HepG2 (cell line): Measurements from ENCODE around the gene CCND1. TPM values are rescaled to one million over a fixed set of nuclear protein-coding genes. Genes with fewer than 3 reads are reported as not detected.

Experiments used
- ATAC-seq: fragments of 200-7000 bp; cut with Tn5 transposase; 3 replicates; pipeline ENCODE4 v1.9.1; 2020; ENCODE audit warnings: mild to moderate bottlenecking, moderate library complexity
- BruUV-seq: library from RNA; stranded (reverse); fragments of 400-500 nt; replicated peaks from 2 replicates; lab custom pipeline; 2021; lab: Mats Ljungman, UMichigan
- CTCF ChIA-PET: fragments of 300-600 bp; formaldehyde crosslinking; extraction: SDS; loops from one replicate; lab custom pipeline; 2021; ENCODE audit warnings: low total read pairs, inconsistent platforms, low intra/inter-chr PET ratio; lab: Yijun Ruan, JAX
- POLR2A ChIA-PET: fragments of 350-600 bp; sonication (Branson Sonifier 250); formaldehyde crosslinking; loops from one replicate; lab custom pipeline; 2020; ENCODE audit warnings: antibody characterized with exemption, inconsistent platforms; lab: Yijun Ruan, JAX
- DNase-seq: peaks from one replicate; pipeline ENCODE4 v3.0.0-alpha.2; 2015; ENCODE audit warnings: low spot score
- FAIRE-seq: peaks from 3 replicates; lab custom pipeline; 2011; peaks lifted over from hg19 to GRCh38; lab: Jason Lieb, UNC
- H2AFZ ChIP-seq: one replicate; pipeline ENCODE4 v1.6.1; 2011; ENCODE audit warnings: low read length, inconsistent platforms
- H3K27ac ChIP-seq: fragments of 300-600 bp; 3 replicates; pipeline ENCODE4 v1.8.0; 2011; ENCODE audit warnings: mixed run types, mild to moderate bottlenecking, mixed read lengths, low read length, inconsistent platforms; ENCODE audit not compliant: insufficient read depth; ENCODE audit errors: extremely low read length
- H3K27me3 ChIP-seq, 2 experiments: fragments of 200-600 bp in 1 of 2; 2 replicates in 1 of 2; 3 replicates in 1 of 2; pipeline versions ENCODE4 v1.6.0 to v1.8.0; 2011; ENCODE audit warnings: low read length in 2 of 2, mild to moderate bottlenecking in 2 of 2, moderate library complexity in 2 of 2, inconsistent platforms in 1 of 2; ENCODE audit not compliant: insufficient read depth in 2 of 2, control insufficient read depth in 1 of 2
- H3K36me3 ChIP-seq, 2 experiments: fragments of 200-600 bp in 1 of 2; replicated peaks in 1 of 2; 2 replicates in 1 of 2; 3 replicates in 1 of 2; pipeline versions ENCODE4 v1.5.1 to v1.8.0; 2011; ENCODE audit warnings: low read length in 2 of 2, inconsistent platforms in 1 of 2; ENCODE audit not compliant: insufficient read depth in 2 of 2, control insufficient read depth in 1 of 2
- H3K4me1 ChIP-seq: 2 replicates; pipeline ENCODE4 v1.5.1; 2012; ENCODE audit warnings: low read length, inconsistent platforms; ENCODE audit not compliant: insufficient read depth
- H3K4me2 ChIP-seq: 2 replicates; pipeline ENCODE4 v1.6.0; 2011; ENCODE audit warnings: low read depth, low read length, inconsistent platforms
- H3K4me3 ChIP-seq, 3 experiments: fragments of 200-600 bp in 1 of 3; sonication (generic), shearing (Covaris generic) in 1 of 3; replicated peaks in 1 of 3; 2 replicates each; pipeline ENCODE4 v1.5.1; 2011 to 2016; ENCODE audit warnings: low read length in 3 of 3, inconsistent platforms in 2 of 3, low read depth in 2 of 3, mild to moderate bottlenecking in 2 of 3, control low read depth in 1 of 3, mixed read lengths in 1 of 3; ENCODE audit not compliant: insufficient read depth in 1 of 3
- H3K79me2 ChIP-seq: one replicate; pipeline ENCODE4 v1.6.1; 2011; ENCODE audit warnings: low read length, inconsistent platforms; ENCODE audit not compliant: insufficient read depth
- H3K9ac ChIP-seq: 2 replicates; pipeline ENCODE4 v1.6.0; 2011; ENCODE audit warnings: mild to moderate bottlenecking, low read depth, low read length, inconsistent platforms; ENCODE audit not compliant: insufficient read depth
- H3K9me3 ChIP-seq: 2 replicates; pipeline ENCODE4 v1.5.1; 2012; ENCODE audit warnings: mild to moderate bottlenecking, low read length
- H4K20me1 ChIP-seq: 2 replicates; pipeline ENCODE4 v1.6.0; 2011; ENCODE audit warnings: inconsistent platforms, mild to moderate bottlenecking, low read length, moderate library complexity; ENCODE audit not compliant: insufficient read depth
- AGO2 ChIP-seq: fragments of 200-400 bp; formaldehyde crosslinking; optimal IDR thresholded peaks from 2 replicates; pipeline ENCODE3; 2017; ENCODE audit warnings: mild to moderate bottlenecking, low read depth, low read length, moderate library complexity
- AKNA ChIP-seq: sonication (generic); formaldehyde crosslinking; IDR thresholded peaks from 2 replicates; pipeline ENCODE4 v1.4.0; 2020; ENCODE audit warnings: missing genetic modification reagents, borderline replicate concordance
- FOXK2 ChIP-seq: fragments of 450-650 bp; IDR thresholded peaks from 2 replicates; pipeline ENCODE4 v1.6.1; 2016
- GABPB1 ChIP-seq: IDR thresholded peaks from 2 replicates; pipeline ENCODE4 v1.6.1; 2016; ENCODE audit warnings: mild to moderate bottlenecking, missing genetic modification reagents, moderate library complexity, missing compliant biosample characterization
- GPBP1L1 ChIP-seq: sonication (generic); formaldehyde crosslinking; IDR thresholded peaks from 2 replicates; pipeline ENCODE4 v1.5.0; 2020; ENCODE audit warnings: mild to moderate bottlenecking, missing genetic modification reagents
- IRF2 ChIP-seq: IDR thresholded peaks from 2 replicates; pipeline ENCODE4 v1.6.1; 2018; ENCODE audit warnings: missing genetic modification reagents, missing compliant biosample characterization
- RBFOX2 ChIP-seq: fragments of 200-400 bp; formaldehyde crosslinking; IDR thresholded peaks from 2 replicates; pipeline ENCODE4 v1.6.1; 2017; ENCODE audit warnings: low read depth, mild to moderate bottlenecking, low read length
- ZBTB42 ChIP-seq: sonication (generic); formaldehyde crosslinking; IDR thresholded peaks from 2 replicates; pipeline ENCODE4 v1.5.0; 2020; ENCODE audit warnings: mild to moderate bottlenecking, missing genetic modification reagents
- ZFP91 ChIP-seq: sonication (generic); formaldehyde crosslinking; IDR thresholded peaks from 2 replicates; pipeline ENCODE4 v1.9.0; 2022; ENCODE audit warnings: missing genetic modification reagents, mild to moderate bottlenecking, borderline replicate concordance
- ZFX ChIP-seq: sonication (generic); formaldehyde crosslinking; IDR thresholded peaks from 2 replicates; pipeline ENCODE4 v1.4.0; 2020; ENCODE audit warnings: mild to moderate bottlenecking, low read depth, missing genetic modification reagents, moderate library complexity
- ZFY ChIP-seq: sonication (generic); formaldehyde crosslinking; IDR thresholded peaks from 2 replicates; pipeline ENCODE4 v1.4.0; 2020; ENCODE audit warnings: missing genetic modification reagents
- ZIK1 ChIP-seq: sonication (generic); formaldehyde crosslinking; IDR thresholded peaks from 2 replicates; pipeline ENCODE4 v1.5.0; 2020; ENCODE audit warnings: mild to moderate bottlenecking, low read depth, missing genetic modification reagents, borderline replicate concordance
- ZMAT3 ChIP-seq: sonication (generic); formaldehyde crosslinking; conservative IDR thresholded peaks from 2 replicates; pipeline ENCODE4 v1.7.0; 2021; ENCODE audit warnings: missing genetic modification reagents
- ZNF616 ChIP-seq: sonication (generic); formaldehyde crosslinking; IDR thresholded peaks from 2 replicates; pipeline ENCODE4 v1.5.0; 2020; ENCODE audit warnings: low read depth, mild to moderate bottlenecking, missing genetic modification reagents
- ZNF713 ChIP-seq: sonication (generic); formaldehyde crosslinking; IDR thresholded peaks from 2 replicates; pipeline ENCODE4 v1.4.0; 2020; ENCODE audit warnings: mild to moderate bottlenecking, missing genetic modification reagents
- WGBS: methylation state at CpG from one replicate; pipeline ENCODE4 v1.1.6; 2017; ENCODE audit warnings: low lambda C conversion rate; 5-methylcytosine and 5-hydroxymethylcytosine counted together
- in situ Hi-C: cut with HindIII; loops from 2 replicates; pipeline ENCODE4 v1.10.0; 2017; ENCODE audit warnings: low pct_unique_long_range_greater_than_20kb; ENCODE audit not compliant: extremely low pct_ligation_motif_present
- intact Hi-C: fragments of 100-400 bp; cut with micrococcal nuclease; formaldehyde crosslinking; loops from one replicate; pipeline ENCODE4 v1.10.0; 2022; ENCODE audit not compliant: unreplicated experiment
- polyA plus RNA-seq, 8 experiments: library from polyadenylated mRNA; depleted of rRNA in 3 of 8; stranded (reverse) in 7 of 8; unstranded in 1 of 8; fragments of >200 nt; fragmentation: Illumina TruSeq in 4 of 8; extraction: Trizol in 4 of 8; gene quantifications; 2 replicates each; pipeline versions ENCODE4 v1.2.1 to v1.2.3, GENCODE V29; 2011 to 2016; ENCODE audit warnings: low read depth in 4 of 8, missing spikeins in 1 of 8, mixed read lengths in 1 of 8; ENCODE audit not compliant: insufficient read depth in 1 of 8
- total RNA-seq, 5 experiments: library from RNA; depleted of rRNA; stranded (reverse); fragments of >200 nt; fragmentation: Illumina TruSeq; extraction: Trizol; gene quantifications; 2 replicates each; pipeline ENCODE4 v1.2.3, GENCODE V29; 2016; ENCODE audit warnings: low read depth in 1 of 5

Gene CCND1
- total and polyA plus RNA-seq, 2 of the 13 experiments (the other 11 are each of a cell fraction or from before 2014, with no cell fraction given): 107 to 136 TPM

GRCh38 chr11:69642549-69642912 lies 1.6 kb downstream of the CCND1 start:
- Histone ChIP-seq H3K27ac (peak overlapping the region; percentile 87), H3K4me1 (peaks cover 27% of the 10 kb centered on the region), H3K9ac (peak overlapping the region; percentile 95), H3K36me3 (peaks cover 18 to 32% of the 10 kb centered on the region in 2 experiments), H3K4me2 (peak overlapping the region; percentile 72; the same call in 1 of the 2 replicates), H3K4me3 (peak overlapping the region; percentile 86 to 99 (median 94)), H2AFZ (no peak overlapping the region), H3K79me2 (peaks cover 31% of the 10 kb centered on the region), H3K27me3 (peaks cover 0 to 5% of the 10 kb centered on the region in 2 experiments; a peak in 1 of 5 replicates), H4K20me1 (peaks cover 36% of the 10 kb centered on the region), H3K9me3 (no peaks in the 10 kb centered on the region)
- intact Hi-C loops (loop anchor here (5.0 to 10.0 kb wide), 4 partner anchors 148 to 538 kb away; no protein-coding TSS in a partner anchor), in situ Hi-C loops (loop anchor here (5.0 to 25.0 kb wide), 3 partner anchors 205 to 350 kb away; partner anchors contain the start of gene MYEOV)
- DNase-seq (no peak), FAIRE-seq (no peak), ATAC-seq (no peak)
- BruUV-seq: no TSS peak
- TF ChIP-seq ZMAT3 (CRISPR knock-in tag): no peak
- TF ChIP-seq GABPB1 (CRISPR knock-in tag): peak; percentile 2; the same call in 1 of the 2 replicates
- peak; percentile 1; the same call in 1 of the 2 replicates for TF ChIP-seq ZFY (CRISPR knock-in tag)
- no peak for TF ChIP-seq IRF2 (CRISPR knock-in tag)
- TF ChIP-seq AGO2: peak; percentile 29
- no peak for TF ChIP-seq ZFP91 (CRISPR knock-in tag)
- TF ChIP-seq ZNF616 (CRISPR knock-in tag): no peak
- no peak for TF ChIP-seq AKNA (CRISPR knock-in tag)
- peak; percentile 5; the same call in 1 of the 2 replicates for TF ChIP-seq RBFOX2
- TF ChIP-seq ZBTB42 (CRISPR knock-in tag): no peak
- no peak for TF ChIP-seq ZNF713 (CRISPR knock-in tag)
- TF ChIP-seq FOXK2: no peak
- TF ChIP-seq ZIK1 (CRISPR knock-in tag): 0 out of 2 replicates have a peak, but pooled peaks have one; percentile 6
- TF ChIP-seq GPBP1L1 (CRISPR knock-in tag): no peak
- TF ChIP-seq ZFX (CRISPR knock-in tag): peak; percentile 2; the same call in 1 of the 2 replicates
- POLR2A ChIA-PET: interaction anchor here (0.9 to 5.5 kb wide), 10 partner anchors 13 to 540 kb away, joined by 3 to 40 read pairs (median 3); partner anchors contain the start of gene LTO1
- CTCF ChIA-PET: interaction anchor here (0.8 to 4.1 kb wide), 5 partner anchors 28 to 541 kb away, joined by 3 to 26 read pairs (median 9); no protein-coding TSS in a partner anchor
- 0% methylated on average over 15 of the region's 40 CpGs for WGBS
